ENCODE measurements around the gene MOGAT1. TPM values are rescaled to one million over a fixed set of nuclear protein-coding genes. Genes with fewer than 3 reads are reported as not detected.

Gene MOGAT1
- total and polyA plus RNA-seq, 2 of the 4 experiments (the other 2 are of a cell fraction): not detected

GRCh38 chr2:222733846-222734702, 62.6 kb downstream of the MOGAT1 start:
- in situ Hi-C loops (cut with MboI; ENCODE audit: low sequenced_read_pairs): no loop called here
- Histone ChIP-seq H2BK20ac (ENCODE audit: low read depth, low read length) (no peak overlapping the region; the same call in 1 of the 2 replicates), H2AK5ac (ENCODE audit: low read depth, low read length) (no peak overlapping the region), H2BK120ac (ENCODE audit: low read depth, low read length) (0 out of 2 replicates have a peak overlapping the region, but pooled peaks have one; percentile 1), H3K27ac (ENCODE audit: insufficient read depth, low read length) (no peak overlapping the region), H2AFZ (replicated peaks; ENCODE audit: low read length, poor library complexity) (peak overlapping the region; percentile 25), H4K20me1 (ENCODE audit: insufficient read depth, low read length) (no peaks in the 10 kb centered on the region), H3K4me3 (ENCODE audit: insufficient read depth, low read depth, low read length) (no peak overlapping the region), H2BK15ac (ENCODE audit: low read depth, low read length) (no peak overlapping the region; the same call in 2 of the 3 replicates), H3K9ac (ENCODE audit: low read depth, low read length) (no peak overlapping the region), H3K9me3 (ENCODE audit: control insufficient read depth, insufficient read depth, low read length) (no peaks in the 10 kb centered on the region), H3K36me3 (ENCODE audit: control insufficient read depth, insufficient read depth, low read length) (no peaks in the 10 kb centered on the region), H3K9me1 (ENCODE audit: insufficient read depth, low read length) (peaks cover 3% of the 10 kb centered on the region; the same call in 1 of the 2 replicates), H3K56ac (ENCODE audit: extremely low read depth, insufficient read depth, low read length) (no peak overlapping the region), H3K18ac (ENCODE audit: low read depth, low read length) (peak overlapping the region; percentile 43), H2BK5ac (ENCODE audit: low read depth, low read length, poor library complexity, severe bottlenecking) (no peak overlapping the region), H3K4me2 (ENCODE audit: low read depth, low read length) (no peak overlapping the region), H3K27me3 (ENCODE audit: control insufficient read depth, insufficient read depth, low read length) (no peaks in the 10 kb centered on the region), H3K23ac (ENCODE audit: low read depth, low read length) (no peak overlapping the region), H3K4me1 (ENCODE audit: control insufficient read depth, insufficient read depth, low read length) (peaks cover 19% of the 10 kb centered on the region), H4K91ac (ENCODE audit: insufficient read depth, low read depth, low read length) (no peak overlapping the region), H3K14ac (replicated peaks; ENCODE audit: low read depth, low read length) (no peak overlapping the region), H2AK9ac (replicated peaks; ENCODE audit: low read depth, low read length, poor library complexity) (no peak overlapping the region), H4K8ac (ENCODE audit: low read depth in 2 of 2, low read length in 2 of 2) (no peak overlapping the region), H3K4ac (ENCODE audit: low read depth, low read length) (no peak overlapping the region), H4K5ac (ENCODE audit: low read depth, low read length) (no peak overlapping the region), H3K79me1 (ENCODE audit: low read depth in 1 of 2, low read length in 2 of 2) (no peaks in the 10 kb centered on the region)
- DNase-seq (no peak), ATAC-seq (ENCODE audit: low read depth) (peak; percentile 22; the same call in 1 of the 2 replicates)
- dilution Hi-C loops (cut with HindIII; ENCODE audit: low sequenced_read_pairs, unreplicated experiment): no loop called here
- ChIA-PET POLR2A (ENCODE audit: unreplicated experiment) (no interaction called here), CTCF (no interaction called here)
- intact Hi-C loops (cut with micrococcal nuclease): no loop called here
- WGBS, 2 experiments (ENCODE audit: extremely low coverage in 2 of 2, insufficient read length in 1 of 2): 83% methylated on average over 1 of the region's 10 CpGs; no CpG with 5 or more reads in 1 of the 2 experiments
- no TSS peak for BruUV-seq (replicated peaks)
- TF ChIP-seq RCOR1 (IDR thresholded peaks at IDR 0.05; ENCODE audit: insufficient replicate concordance, low read length): no peak
- no peak for TF ChIP-seq USF2 (IDR thresholded peaks at IDR 0.05; ENCODE audit: low read depth, low read length)
- TF ChIP-seq ELK1 (IDR thresholded peaks at IDR 0.05; ENCODE audit: borderline replicate concordance, low read depth, low read length): no peak
- no peak for TF ChIP-seq RFX5 (IDR thresholded peaks at IDR 0.05; ENCODE audit: low read depth, low read length)
- TF ChIP-seq MAZ (IDR thresholded peaks at IDR 0.05; ENCODE audit: borderline replicate concordance, low read depth, low read length): no peak
- no peak for TF ChIP-seq CEBPB (IDR thresholded peaks at IDR 0.05; ENCODE audit: low read depth, low read length)
- no peak for TF ChIP-seq SMC3 (IDR thresholded peaks at IDR 0.05; ENCODE audit: low read depth, low read length)
- no peak for TF ChIP-seq CTCF (conservative IDR thresholded peaks at IDR 0.05; ENCODE audit: low read depth, low read length)
- no peak for TF ChIP-seq MXI1 (IDR thresholded peaks at IDR 0.05; ENCODE audit: borderline replicate concordance, low read depth, low read length)
- no peak for TF ChIP-seq MAFK (IDR thresholded peaks at IDR 0.05; ENCODE audit: low read depth, low read length)
- TF ChIP-seq CHD1 (IDR thresholded peaks at IDR 0.05; ENCODE audit: low read depth, low read length): no peak
- TF ChIP-seq POLR2A (IDR thresholded peaks at IDR 0.05; ENCODE audit: low read depth, low read length): no peak
- no peak for TF ChIP-seq RAD21 (IDR thresholded peaks at IDR 0.05; ENCODE audit: low read length)
- TF ChIP-seq NFE2L2 (IDR thresholded peaks at IDR 0.05; ENCODE audit: low read depth, low read length): no peak
- TF ChIP-seq FOS (IDR thresholded peaks at IDR 0.05; ENCODE audit: low read depth, low read length): no peak
